ENCODE data around the gene WDR75. TPM values are rescaled to one million over a fixed set of nuclear protein-coding genes. Genes with fewer than 3 reads are reported as not detected.

WDR75 gene
- total RNA-seq, 1 experiment from 2014 or later: 18.5 TPM

DNA sequence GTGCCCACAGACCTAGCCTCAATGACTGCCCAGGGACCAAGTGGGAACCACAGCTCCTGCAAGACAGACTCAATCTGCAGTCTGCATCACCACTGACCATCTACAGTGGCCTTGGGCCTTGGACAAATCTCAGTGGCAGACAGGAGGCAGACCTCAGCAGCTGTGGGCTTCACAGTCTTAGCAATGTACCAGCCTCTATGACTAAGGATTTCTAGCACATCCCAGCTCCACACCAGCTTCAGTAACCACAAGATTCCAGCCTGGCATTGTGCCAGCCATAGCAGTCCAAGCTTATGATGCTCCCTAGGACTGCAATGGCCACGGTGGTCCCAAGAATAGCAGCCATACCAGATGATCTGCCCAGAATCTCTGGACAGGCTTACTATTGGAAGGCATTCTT lies 19.6 kb upstream of the WDR75 start:
- H3K27me3 ChIP-seq (ENCODE audit: insufficient read depth, low read depth): no peaks in the 10 kb centered on the region
- no peak overlapping the region for H2AFZ ChIP-seq
- H3K4me2 ChIP-seq: no peak overlapping the region
- CTCF ChIA-PET: no interaction called here
- H3K27ac ChIP-seq: no peak overlapping the region
- no peaks in the 10 kb centered on the region for H3K79me2 ChIP-seq (ENCODE audit: low read depth)
- H3F3A ChIP-seq (ENCODE audit: insufficient read depth, low read depth): no peaks in the 10 kb centered on the region
- H3K4me3 ChIP-seq: no peak overlapping the region
- H3K9me2 ChIP-seq (ENCODE audit: insufficient read depth): no peaks in the 10 kb centered on the region
- H4K20me1 ChIP-seq (ENCODE audit: insufficient read depth): no peaks in the 10 kb centered on the region
- intact Hi-C loops (cut with micrococcal nuclease; ENCODE audit: unreplicated experiment): no loop called here
- no peak for TF ChIP-seq EZH2 (IDR thresholded peaks at IDR 0.05; ENCODE audit: low read depth)
- TF ChIP-seq, protein P1, sequence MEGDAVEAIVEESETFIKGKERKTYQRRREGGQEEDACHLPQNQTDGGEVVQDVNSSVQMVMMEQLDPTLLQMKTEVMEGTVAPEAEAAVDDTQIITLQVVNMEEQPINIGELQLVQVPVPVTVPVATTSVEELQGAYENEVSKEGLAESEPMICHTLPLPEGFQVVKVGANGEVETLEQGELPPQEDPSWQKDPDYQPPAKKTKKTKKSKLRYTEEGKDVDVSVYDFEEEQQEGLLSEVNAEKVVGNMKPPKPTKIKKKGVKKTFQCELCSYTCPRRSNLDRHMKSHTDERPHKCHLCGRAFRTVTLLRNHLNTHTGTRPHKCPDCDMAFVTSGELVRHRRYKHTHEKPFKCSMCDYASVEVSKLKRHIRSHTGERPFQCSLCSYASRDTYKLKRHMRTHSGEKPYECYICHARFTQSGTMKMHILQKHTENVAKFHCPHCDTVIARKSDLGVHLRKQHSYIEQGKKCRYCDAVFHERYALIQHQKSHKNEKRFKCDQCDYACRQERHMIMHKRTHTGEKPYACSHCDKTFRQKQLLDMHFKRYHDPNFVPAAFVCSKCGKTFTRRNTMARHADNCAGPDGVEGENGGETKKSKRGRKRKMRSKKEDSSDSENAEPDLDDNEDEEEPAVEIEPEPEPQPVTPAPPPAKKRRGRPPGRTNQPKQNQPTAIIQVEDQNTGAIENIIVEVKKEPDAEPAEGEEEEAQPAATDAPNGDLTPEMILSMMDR (conservative IDR thresholded peaks at IDR 0.05): no peak
- BruUV-seq (replicated peaks): no TSS peak
- no peak for DNase-seq
- H3K9me3 ChIP-seq (ENCODE audit: insufficient read depth, low read depth): no peaks in the 10 kb centered on the region
- H3K36me3 ChIP-seq (ENCODE audit: low read depth): no peaks in the 10 kb centered on the region
- no peaks in the 10 kb centered on the region for H3K4me1 ChIP-seq (replicated peaks; ENCODE audit: insufficient read depth)
- POLR2A ChIA-PET (ENCODE audit: unreplicated experiment): no interaction called here

DNA sequence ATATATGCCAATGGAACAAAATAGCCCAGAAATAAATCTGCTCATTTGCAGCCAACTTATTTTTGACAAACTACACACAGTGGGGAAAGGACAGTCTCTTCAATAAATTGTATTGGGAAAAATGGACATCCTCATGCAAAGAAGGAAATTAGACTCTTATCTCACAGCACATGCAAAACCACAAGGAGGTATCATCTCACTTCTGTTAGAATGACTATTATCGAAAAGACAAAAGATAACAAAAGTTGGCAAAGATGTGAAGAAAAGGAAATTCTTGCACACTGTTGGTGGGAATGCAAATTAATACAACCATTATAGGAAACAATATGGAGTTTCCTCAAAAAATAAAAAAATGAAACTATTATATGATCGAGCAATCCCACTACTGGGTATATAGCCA lies 16.3 kb upstream of the WDR75 start:
- Histone ChIP-seq H4K20me1 (ENCODE audit: insufficient read depth) (no peaks in the 10 kb centered on the region), H3F3A (ENCODE audit: insufficient read depth, low read depth) (no peaks in the 10 kb centered on the region), H3K9me3 (ENCODE audit: insufficient read depth, low read depth) (no peaks in the 10 kb centered on the region), H3K9me2 (ENCODE audit: insufficient read depth) (no peaks in the 10 kb centered on the region), H3K27ac (no peak overlapping the region), H3K79me2 (ENCODE audit: low read depth) (no peaks in the 10 kb centered on the region), H3K4me2 (no peak overlapping the region), H3K4me1 (replicated peaks; ENCODE audit: insufficient read depth) (no peaks in the 10 kb centered on the region), H3K27me3 (ENCODE audit: insufficient read depth, low read depth) (no peaks in the 10 kb centered on the region), H3K4me3 (no peak overlapping the region), H2AFZ (no peak overlapping the region), H3K36me3 (ENCODE audit: low read depth) (no peaks in the 10 kb centered on the region)
- TF ChIP-seq, protein P1 (conservative IDR thresholded peaks at IDR 0.05): no peak
- no peak for TF ChIP-seq EZH2 (IDR thresholded peaks at IDR 0.05; ENCODE audit: low read depth)
- DNase-seq: no peak
- ChIA-PET POLR2A (ENCODE audit: unreplicated experiment) (no interaction called here), CTCF (no interaction called here)
- BruUV-seq (replicated peaks): no TSS peak
- intact Hi-C loops (cut with micrococcal nuclease; ENCODE audit: unreplicated experiment): no loop called here

DNA sequence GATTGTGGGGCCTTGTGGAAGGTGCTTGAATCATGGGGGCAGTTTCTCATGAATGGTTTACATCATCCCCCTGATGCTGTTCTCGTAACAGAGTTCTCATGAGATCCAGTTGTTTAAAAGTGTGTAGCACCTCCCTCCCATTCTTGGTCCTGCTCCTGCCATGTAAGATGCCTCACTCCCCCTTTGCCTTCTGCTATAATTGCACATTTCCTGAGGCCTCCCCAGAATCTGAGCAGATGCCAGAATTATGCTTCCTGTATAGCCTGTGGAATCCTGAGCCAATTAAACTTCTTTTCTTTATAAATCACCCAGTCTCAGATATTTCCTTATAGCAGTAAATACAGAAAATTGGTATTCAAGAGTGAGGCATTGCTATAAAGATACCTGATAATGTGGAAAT lies 15.6 kb upstream of the WDR75 start:
- Histone ChIP-seq H3K4me2 (no peak overlapping the region), H2AFZ (no peak overlapping the region), H3K27ac (no peak overlapping the region), H3K9me3 (ENCODE audit: insufficient read depth, low read depth) (no peaks in the 10 kb centered on the region), H3K36me3 (ENCODE audit: low read depth) (no peaks in the 10 kb centered on the region), H3K4me1 (replicated peaks; ENCODE audit: insufficient read depth) (no peaks in the 10 kb centered on the region), H3F3A (ENCODE audit: insufficient read depth, low read depth) (no peaks in the 10 kb centered on the region), H3K27me3 (ENCODE audit: insufficient read depth, low read depth) (no peaks in the 10 kb centered on the region), H4K20me1 (ENCODE audit: insufficient read depth) (no peaks in the 10 kb centered on the region), H3K4me3 (no peak overlapping the region), H3K9me2 (ENCODE audit: insufficient read depth) (no peaks in the 10 kb centered on the region), H3K79me2 (ENCODE audit: low read depth) (no peaks in the 10 kb centered on the region)
- no peak for DNase-seq
- BruUV-seq (replicated peaks): no TSS peak
- ChIA-PET CTCF (no interaction called here), POLR2A (ENCODE audit: unreplicated experiment) (no interaction called here)
- intact Hi-C loops (cut with micrococcal nuclease; ENCODE audit: unreplicated experiment): no loop called here
- TF ChIP-seq EZH2 (IDR thresholded peaks at IDR 0.05; ENCODE audit: low read depth): no peak
- TF ChIP-seq, protein P1 (conservative IDR thresholded peaks at IDR 0.05): no peak
